Measurements from ENCODE around the gene KLK13. TPM values are rescaled to one million over a fixed set of nuclear protein-coding genes. Genes with fewer than 3 reads are reported as not detected.

Gene KLK13
- total and polyA plus RNA-seq, 10 donors = 0.13 TPM; not detected in 9

Other genes with a start within 250 kb of the KLK13 start
- gene KLK1, start 241.3 kb downstream of the KLK13 start, total RNA-seq = 10 to 100 TPM in 4 of 7 donors, 1 to 10 TPM in 3; 1.3 to 28.6 (median 10.7) TPM
- 10 to 100 TPM; 16.3 to 56.5 (median 54.5) TPM for gene KLK1, start 241.3 kb downstream of the KLK13 start, polyA plus RNA-seq
- gene KLK15, start 231.5 kb downstream of the KLK13 start, total RNA-seq = not detected
- gene KLK15, start 231.5 kb downstream of the KLK13 start, polyA plus RNA-seq = under 1 TPM in 2 of 3 donors, not detected in 1; 0.07 to 0.13 TPM
- gene KLK3, start 210.2 kb downstream of the KLK13 start, total RNA-seq = not detected
- gene KLK3, start 210.2 kb downstream of the KLK13 start, polyA plus RNA-seq = under 1 TPM in 1 of 3 donors, not detected in 2; 0.03 TPM
- 1 to 10 TPM in 1 of 7 donors, under 1 TPM in 1, not detected in 5; 0.37 to 1.2 TPM for gene KLK2, start 191.7 kb downstream of the KLK13 start, total RNA-seq
- under 1 TPM; 0.65 to 0.86 (median 0.65) TPM for gene KLK2, start 191.7 kb downstream of the KLK13 start, polyA plus RNA-seq
- not detected for gene KLK4, start 153.7 kb downstream of the KLK13 start, total RNA-seq
- gene KLK4, start 153.7 kb downstream of the KLK13 start, polyA plus RNA-seq = under 1 TPM; 0.19 to 0.26 (median 0.20) TPM
- gene KLK5, start 112.1 kb downstream of the KLK13 start, total RNA-seq = under 1 TPM in 1 of 7 donors, not detected in 6; 0.79 TPM
- under 1 TPM in 1 of 3 donors, not detected in 2; 0.13 TPM for gene KLK5, start 112.1 kb downstream of the KLK13 start, polyA plus RNA-seq
- gene KLK6, start 95.5 kb downstream of the KLK13 start, total RNA-seq = 1 to 10 TPM in 5 of 7 donors, under 1 TPM in 1, not detected in 1; 0.79 to 9.5 (median 3.0) TPM
- gene KLK6, start 95.5 kb downstream of the KLK13 start, polyA plus RNA-seq = 1 to 10 TPM in 1 of 3 donors, under 1 TPM in 2; 0.43 to 5.8 (median 0.80) TPM
- gene KLK7, start 81.2 kb downstream of the KLK13 start, total RNA-seq = 1 to 10 TPM in 1 of 7 donors, under 1 TPM in 1, not detected in 5; 0.23 to 1.6 TPM
- under 1 TPM; 0.03 to 0.45 (median 0.09) TPM for gene KLK7, start 81.2 kb downstream of the KLK13 start, polyA plus RNA-seq
- gene KLK8, start 63.5 kb downstream of the KLK13 start, total RNA-seq = not detected
- gene KLK8, start 63.5 kb downstream of the KLK13 start, polyA plus RNA-seq = under 1 TPM in 1 of 3 donors, not detected in 2; 0.56 TPM
- not detected for gene KLK10, start 45.4 kb downstream of the KLK13 start, total RNA-seq
- gene KLK10, start 45.4 kb downstream of the KLK13 start, polyA plus RNA-seq = under 1 TPM; 0.06 to 0.13 (median 0.09) TPM
- gene KLK11, start 38.5 kb downstream of the KLK13 start, total RNA-seq = not detected
- gene KLK11, start 38.5 kb downstream of the KLK13 start, polyA plus RNA-seq = under 1 TPM in 2 of 3 donors, not detected in 1; 0.09 to 0.29 TPM
- gene KLK12, start 30.1 kb downstream of the KLK13 start, total RNA-seq = not detected
- under 1 TPM in 1 of 3 donors, not detected in 2; 0.16 TPM for gene KLK12, start 30.1 kb downstream of the KLK13 start, polyA plus RNA-seq
- gene KLK14, start 17.8 kb upstream of the KLK13 start, total RNA-seq = under 1 TPM in 2 of 7 donors, not detected in 5; 0.44 to 0.63 TPM
- gene KLK14, start 17.8 kb upstream of the KLK13 start, polyA plus RNA-seq = under 1 TPM; 0.12 to 0.33 (median 0.22) TPM
- 1 to 10 TPM; 4.5 to 8.2 (median 6.5) TPM for gene CTU1, start 43.3 kb upstream of the KLK13 start, total RNA-seq
- gene CTU1, start 43.3 kb upstream of the KLK13 start, polyA plus RNA-seq = 1 to 10 TPM; 1.1 to 4.0 (median 2.6) TPM
- gene SIGLEC9, start 59.8 kb upstream of the KLK13 start, total RNA-seq = 10 to 100 TPM; 26.9 to 81.3 (median 42.1) TPM
- 10 to 100 TPM in 1 of 3 donors, 1 to 10 TPM in 2; 4.6 to 13.5 (median 5.7) TPM for gene SIGLEC9, start 59.8 kb upstream of the KLK13 start, polyA plus RNA-seq
- gene SIGLEC7, start 77.2 kb upstream of the KLK13 start, total RNA-seq = 10 to 100 TPM; 23.1 to 59.9 (median 31.3) TPM
- gene SIGLEC7, start 77.2 kb upstream of the KLK13 start, polyA plus RNA-seq = 10 to 100 TPM in 2 of 3 donors, 1 to 10 TPM in 1; 6.8 to 16.5 (median 11.0) TPM
- 10 to 100 TPM; 32.6 to 77.8 (median 65.4) TPM for gene CD33, start 160.0 kb upstream of the KLK13 start, total RNA-seq
- gene CD33, start 160.0 kb upstream of the KLK13 start, polyA plus RNA-seq = 10 to 100 TPM in 2 of 3 donors, 1 to 10 TPM in 1; 9.6 to 19.2 (median 16.6) TPM
- under 1 TPM in 1 of 7 donors, not detected in 6; 0.88 TPM for gene SIGLECL1, start 186.0 kb upstream of the KLK13 start, total RNA-seq
- under 1 TPM in 1 of 3 donors, not detected in 2; 0.26 TPM for gene SIGLECL1, start 186.0 kb upstream of the KLK13 start, polyA plus RNA-seq
- gene IGLON5, start 246.6 kb upstream of the KLK13 start, total RNA-seq = not detected
- gene IGLON5, start 246.6 kb upstream of the KLK13 start, polyA plus RNA-seq = under 1 TPM in 1 of 3 donors, not detected in 2; 0.03 TPM